Neural crest cell (in vitro differentiated cells): ENCODE results near the gene GSTT2B. TPM values are rescaled to one million over a fixed set of nuclear protein-coding genes. Genes with fewer than 3 reads are reported as not detected.
"Not testable (repeated sequence)": the region's sequence is repeated elsewhere in the genome, so short reads cannot be mapped to it uniquely, and the experiment has no call there.

Source experiments
- DNase-seq: peaks from one replicate; pipeline ENCODE4 v3.0.0; 2021; ENCODE audit warnings: low read depth, mixed read lengths, low spot score
- H3K27ac Mint-ChIP-seq: one replicate; pipeline ENCODE4 v1.8.0; 2021; ENCODE audit warnings: mild to moderate bottlenecking, mixed read lengths; ENCODE audit not compliant: unreplicated experiment
- H3K27me3 Mint-ChIP-seq: 2 replicates; pipeline ENCODE4 v1.8.0; 2021; ENCODE audit warnings: low read depth, mild to moderate bottlenecking, mixed read lengths
- H3K36me3 Mint-ChIP-seq: 2 replicates; pipeline ENCODE4 v1.8.0; 2021; ENCODE audit warnings: low read depth, mild to moderate bottlenecking, mixed read lengths
- H3K4me1 Mint-ChIP-seq: 2 replicates; pipeline ENCODE4 v1.8.0; 2021; ENCODE audit warnings: mixed read lengths
- H3K4me3 Mint-ChIP-seq: one replicate; pipeline ENCODE4 v1.8.0; 2021; ENCODE audit warnings: mild to moderate bottlenecking, mixed read lengths
- H3K9me3 Mint-ChIP-seq: 2 replicates; pipeline ENCODE4 v1.8.0; 2021; ENCODE audit warnings: mixed read lengths
- CTCF ChIP-seq: fragments of 200-600 bp; sonication (generic); conservative IDR thresholded peaks from 2 replicates; pipeline ENCODE4 v1.5.0; 2021; ENCODE audit warnings: antibody characterized with exemption, mild to moderate bottlenecking
- total RNA-seq: library from RNA; stranded (reverse); gene quantifications from 2 replicates; pipeline ENCODE4 v1.2.1, GENCODE V29; 2021

The GSTT2B gene
- total RNA-seq, 1 donor from 2014 or later: 2.1 TPM

- Mint-ChIP-seq H3K9me3 (no peaks in the 10 kb centered on the region), H3K36me3 (no peaks in the 10 kb centered on the region), H3K4me1 (peaks cover 14% of the 10 kb centered on the region), H3K27ac (no peak overlapping the region), H3K4me3 (no peak overlapping the region), H3K27me3 (no peaks in the 10 kb centered on the region)
- no peak for DNase-seq
- TF ChIP-seq CTCF: no peak
Measured at GRCh38 chr22:24002851-24003250, 41.9 kb upstream of the GSTT2B start.

- TF ChIP-seq CTCF: no peak
- no peaks in the 10 kb centered on the region for H3K36me3 Mint-ChIP-seq
- H3K27me3 Mint-ChIP-seq: no peaks in the 10 kb centered on the region
- no peak overlapping the region for H3K4me3 Mint-ChIP-seq
- peak overlapping the region; percentile 73 for H3K27ac Mint-ChIP-seq
- no peaks in the 10 kb centered on the region for H3K9me3 Mint-ChIP-seq
- DNase-seq: no peak
- H3K4me1 Mint-ChIP-seq: peaks cover 14% of the 10 kb centered on the region
Measured at GRCh38 chr22:24002272-24002671, 41.3 kb upstream of the GSTT2B start.

- DNase-seq: no peak
- H3K4me3 Mint-ChIP-seq: no peak overlapping the region
Measured at GRCh38 chr22:24001314-24001713, 40.3 kb upstream of the GSTT2B start.

GRCh38 chr22:23999779-24000178 is 38.8 kb upstream of the GSTT2B start:
- not testable (repeated sequence) for H3K27me3 Mint-ChIP-seq, DNase-seq, H3K36me3 Mint-ChIP-seq, H3K27ac Mint-ChIP-seq, H3K4me3 Mint-ChIP-seq, H3K9me3 Mint-ChIP-seq
- peaks cover 14% of the 10 kb centered on the region for H3K4me1 Mint-ChIP-seq

More at GRCh38 chr22:24001314-24001713, 40.3 kb upstream of the GSTT2B start:
- H3K9me3 Mint-ChIP-seq: peaks cover under 1% of the 10 kb centered on the region
- H3K27me3 Mint-ChIP-seq: peaks cover 2% of the 10 kb centered on the region
- H3K27ac Mint-ChIP-seq: peak overlapping the region; percentile 89
- peaks cover 14% of the 10 kb centered on the region for H3K4me1 Mint-ChIP-seq
- H3K36me3 Mint-ChIP-seq: no peaks in the 10 kb centered on the region
- no peak for TF ChIP-seq CTCF

- no peak overlapping the region for H3K4me3 Mint-ChIP-seq
- peaks cover 2% of the 10 kb centered on the region for H3K9me3 Mint-ChIP-seq
- peaks cover 6% of the 10 kb centered on the region for H3K27me3 Mint-ChIP-seq
- no peak for DNase-seq
- H3K4me1 Mint-ChIP-seq: peaks cover 6% of the 10 kb centered on the region
- no peaks in the 10 kb centered on the region for H3K36me3 Mint-ChIP-seq
- H3K27ac Mint-ChIP-seq: no peak overlapping the region
- TF ChIP-seq CTCF: no peak
Measured at GRCh38 chr22:23997092-23997491, 36.1 kb upstream of the GSTT2B start.

GRCh38 chr22:23993581-23994177 is 32.7 kb upstream of the GSTT2B start:
- not testable (repeated sequence) for H3K4me3 Mint-ChIP-seq, H3K4me1 Mint-ChIP-seq, H3K27ac Mint-ChIP-seq, H3K36me3 Mint-ChIP-seq, H3K27me3 Mint-ChIP-seq, H3K9me3 Mint-ChIP-seq, DNase-seq

- not testable (repeated sequence) for H3K4me3 Mint-ChIP-seq, H3K9me3 Mint-ChIP-seq
Measured at GRCh38 chr22:23993080-23993479, 32.1 kb upstream of the GSTT2B start.

GRCh38 chr22:23989583-23990244 is 28.7 kb upstream of the GSTT2B start:
- not testable (repeated sequence) for H3K4me3 Mint-ChIP-seq, H3K36me3 Mint-ChIP-seq

More at GRCh38 chr22:23993080-23993479, 32.1 kb upstream of the GSTT2B start:
- not testable (repeated sequence) for H3K4me1 Mint-ChIP-seq, DNase-seq, H3K27me3 Mint-ChIP-seq, H3K27ac Mint-ChIP-seq, H3K36me3 Mint-ChIP-seq

GRCh38 chr22:23986538-23987178 is 25.7 kb upstream of the GSTT2B start:
- H3K27me3 Mint-ChIP-seq, H3K4me1 Mint-ChIP-seq, H3K4me3 Mint-ChIP-seq: not testable (repeated sequence)

More at GRCh38 chr22:23989583-23990244, 28.7 kb upstream of the GSTT2B start:
- H3K4me1 Mint-ChIP-seq, H3K9me3 Mint-ChIP-seq, H3K27ac Mint-ChIP-seq, DNase-seq, H3K27me3 Mint-ChIP-seq: not testable (repeated sequence)

More at GRCh38 chr22:23986538-23987178, 25.7 kb upstream of the GSTT2B start:
- not testable (repeated sequence) for DNase-seq, H3K36me3 Mint-ChIP-seq, H3K9me3 Mint-ChIP-seq, H3K27ac Mint-ChIP-seq
